GM19023 (cell line): Measurements from ENCODE around the gene PPP1R3F.

Experiments
- ATAC-seq: cut with Tn5 transposase; IDR thresholded peaks from one replicate; pipeline ENCODE4 v1.9.1; 2021; ENCODE audit warnings: mild to moderate bottlenecking, moderate library complexity; ENCODE audit not compliant: unreplicated experiment

PPP1R3F gene, protein sequence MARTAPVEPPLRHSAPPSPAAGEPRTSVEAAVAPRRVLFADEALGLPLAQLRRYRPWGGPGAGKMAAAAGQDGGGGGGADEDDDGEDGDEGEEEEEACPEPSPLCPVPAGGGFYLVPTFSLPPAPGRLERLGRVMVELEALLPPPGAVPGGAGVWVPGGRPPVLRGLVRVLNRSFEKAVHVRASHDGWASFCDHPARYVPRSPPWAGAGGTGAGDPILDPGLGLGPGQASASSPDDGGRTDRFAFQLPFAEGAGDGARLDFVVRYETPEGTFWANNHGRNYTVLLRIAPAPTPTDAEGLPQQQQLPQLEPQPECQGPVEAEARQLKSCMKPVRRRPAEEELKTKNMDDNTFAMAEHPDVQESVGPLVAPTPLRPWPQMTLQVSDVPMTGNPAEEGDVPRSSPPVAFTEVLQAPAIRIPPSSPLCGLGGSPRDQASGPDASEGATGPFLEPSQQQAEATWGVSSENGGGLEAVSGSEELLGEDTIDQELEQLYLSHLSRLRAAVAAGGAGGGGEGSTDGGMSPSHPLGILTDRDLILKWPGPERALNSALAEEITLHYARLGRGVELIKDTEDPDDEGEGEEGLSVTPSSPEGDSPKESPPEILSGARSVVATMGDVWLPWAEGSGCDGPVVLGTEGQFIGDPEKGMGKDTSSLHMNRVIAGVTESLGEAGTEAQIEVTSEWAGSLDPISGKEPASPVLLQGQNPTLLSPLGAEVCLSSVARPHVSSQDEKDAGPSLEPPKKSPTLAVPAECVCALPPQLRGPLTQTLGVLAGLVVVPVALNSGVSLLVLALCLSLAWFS

DNA sequence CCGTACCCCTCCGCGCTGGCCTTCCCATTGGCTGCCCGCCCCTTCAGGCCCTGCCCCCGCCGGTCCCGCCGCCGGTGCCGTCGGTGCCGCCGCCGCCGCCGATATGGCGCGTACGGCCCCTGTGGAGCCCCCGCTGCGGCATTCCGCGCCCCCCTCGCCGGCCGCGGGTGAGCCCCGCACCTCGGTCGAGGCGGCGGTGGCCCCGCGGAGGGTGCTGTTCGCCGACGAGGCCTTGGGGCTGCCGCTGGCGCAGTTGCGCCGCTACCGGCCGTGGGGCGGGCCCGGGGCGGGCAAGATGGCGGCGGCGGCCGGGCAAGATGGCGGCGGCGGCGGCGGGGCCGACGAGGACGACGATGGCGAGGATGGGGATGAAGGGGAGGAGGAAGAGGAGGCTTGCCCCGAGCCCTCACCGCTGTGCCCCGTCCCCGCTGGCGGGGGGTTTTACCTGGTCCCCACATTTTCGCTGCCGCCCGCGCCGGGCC lies at the start of gene PPP1R3F:
Gene PPP1R3F, plus strand, starts transcription at position 27 of the 482 bp plus-strand sequence. Its CDS starts 77 bp downstream, at position 104.
- peak; percentile 17 for ATAC-seq

DNA sequence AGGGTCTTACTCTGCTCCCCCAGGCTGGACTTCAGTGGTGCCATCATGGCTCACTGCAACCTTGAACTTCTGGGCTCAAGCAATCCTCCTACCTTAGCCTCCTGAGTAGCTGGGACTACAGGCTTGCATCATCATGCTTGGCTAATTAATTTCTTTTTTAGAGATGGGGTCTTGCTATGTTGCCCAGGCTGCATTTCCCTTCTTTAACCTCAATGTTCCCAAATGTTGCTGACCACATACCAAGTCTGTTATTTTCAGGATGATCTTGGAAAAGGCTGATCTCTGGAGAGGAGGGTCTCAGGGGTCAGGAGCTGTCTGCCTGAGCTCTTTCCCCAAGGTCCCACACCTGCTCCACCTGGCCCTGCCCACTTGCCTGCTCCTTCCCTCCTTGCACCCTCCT lies 49.5 kb upstream of the PPP1R3F start:
- no peak for ATAC-seq

DNA sequence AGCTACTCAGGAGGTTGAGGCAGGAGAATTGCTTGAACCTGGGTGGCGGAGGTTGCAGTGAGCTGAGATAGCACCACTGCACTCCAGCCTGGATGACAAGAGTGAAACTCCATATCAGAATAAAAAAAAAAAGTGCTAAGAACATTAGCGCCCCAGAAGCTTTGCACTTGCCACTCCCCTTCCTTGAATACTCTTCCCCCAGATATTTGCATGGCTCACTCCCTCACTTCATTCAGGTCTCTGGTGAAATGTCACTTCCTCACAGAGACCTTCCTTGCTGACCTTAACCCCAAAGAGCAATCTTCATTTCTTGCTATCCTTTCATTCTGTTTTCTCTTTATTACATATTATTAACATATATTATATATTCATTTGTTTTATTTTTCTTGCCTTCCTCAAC lies 47.7 kb upstream of the PPP1R3F start:
- no peak for ATAC-seq

DNA sequence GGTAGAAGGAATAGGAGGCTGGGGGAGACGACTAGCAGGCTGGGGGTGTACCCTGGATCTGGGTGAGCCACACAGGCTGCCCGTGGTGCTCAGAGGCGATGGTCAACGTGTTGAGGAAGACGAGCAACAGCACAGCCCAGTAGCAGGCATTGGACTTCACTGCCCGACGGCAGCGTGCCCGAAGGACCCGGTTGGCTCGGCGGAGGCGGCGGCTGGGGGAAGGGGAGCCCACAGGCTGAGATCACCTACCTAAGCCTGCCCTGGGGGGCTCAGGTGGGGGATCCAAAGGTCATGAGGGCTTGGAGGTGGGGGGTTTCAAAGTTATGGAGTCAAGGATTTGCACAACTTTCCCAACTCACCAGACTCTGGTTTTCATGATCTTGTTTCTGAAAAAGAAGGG lies 43.7 kb upstream of the PPP1R3F start:
- ATAC-seq = no peak

DNA sequence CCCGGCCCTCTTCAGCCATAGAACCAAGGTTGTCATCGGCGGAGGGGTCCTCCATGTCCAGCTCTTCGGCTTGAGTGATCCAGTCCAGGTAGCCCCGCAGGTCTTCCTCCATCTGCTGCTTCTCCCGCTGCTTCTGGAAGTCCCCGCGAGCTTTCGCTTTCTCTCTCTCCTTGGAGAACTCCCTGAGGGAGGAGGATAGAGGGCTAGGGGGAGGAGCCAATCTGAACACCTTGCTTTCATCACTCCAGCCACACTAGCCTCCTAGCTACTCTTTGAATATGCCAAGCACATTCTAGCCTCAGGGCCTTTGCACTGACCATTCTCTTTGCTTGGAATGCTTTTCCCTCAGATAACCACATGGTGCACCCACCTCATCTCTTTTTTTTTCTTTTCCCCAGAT lies 42.6 kb upstream of the PPP1R3F start:
- ATAC-seq = no peak

DNA sequence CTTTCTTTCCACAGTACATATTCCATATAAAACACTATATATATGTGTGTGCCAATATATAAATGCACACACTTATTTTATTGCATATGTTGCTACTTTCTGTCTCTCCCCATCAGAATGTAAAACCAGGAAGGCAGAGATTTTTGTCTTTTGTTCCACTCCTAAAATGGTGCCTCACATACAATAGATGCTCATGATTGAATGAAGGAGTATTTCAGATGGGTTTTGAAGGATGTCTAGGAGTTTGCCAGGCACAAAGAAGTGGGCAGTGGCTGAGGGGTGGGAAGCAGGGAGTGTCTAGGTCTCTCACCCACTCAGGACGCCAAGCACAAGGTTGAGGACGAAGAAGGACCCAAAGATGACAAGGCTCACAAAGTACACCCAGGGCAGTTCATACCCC lies 41.9 kb upstream of the PPP1R3F start:
- ATAC-seq = no peak

DNA sequence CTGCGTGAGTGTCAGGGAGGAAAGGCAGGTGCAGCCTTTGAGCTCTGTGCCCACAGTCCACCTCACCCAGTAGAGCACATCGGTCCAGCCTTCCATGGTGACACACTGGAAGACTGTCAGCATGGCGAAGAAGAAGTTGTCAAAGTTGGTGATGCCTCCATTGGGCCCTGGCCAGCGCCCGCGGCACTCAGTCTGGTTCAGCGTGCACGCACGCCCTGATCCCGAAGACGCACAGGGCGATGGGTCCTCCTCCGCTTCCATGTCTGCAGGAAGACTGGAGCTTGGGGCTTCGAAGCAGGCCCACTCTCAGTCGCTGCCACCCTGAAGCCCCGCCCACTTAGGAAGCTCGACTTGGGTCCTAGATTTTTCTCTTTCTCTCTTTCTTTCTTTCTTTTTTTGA lies 41.4 kb upstream of the PPP1R3F start:
- ATAC-seq = no peak

DNA sequence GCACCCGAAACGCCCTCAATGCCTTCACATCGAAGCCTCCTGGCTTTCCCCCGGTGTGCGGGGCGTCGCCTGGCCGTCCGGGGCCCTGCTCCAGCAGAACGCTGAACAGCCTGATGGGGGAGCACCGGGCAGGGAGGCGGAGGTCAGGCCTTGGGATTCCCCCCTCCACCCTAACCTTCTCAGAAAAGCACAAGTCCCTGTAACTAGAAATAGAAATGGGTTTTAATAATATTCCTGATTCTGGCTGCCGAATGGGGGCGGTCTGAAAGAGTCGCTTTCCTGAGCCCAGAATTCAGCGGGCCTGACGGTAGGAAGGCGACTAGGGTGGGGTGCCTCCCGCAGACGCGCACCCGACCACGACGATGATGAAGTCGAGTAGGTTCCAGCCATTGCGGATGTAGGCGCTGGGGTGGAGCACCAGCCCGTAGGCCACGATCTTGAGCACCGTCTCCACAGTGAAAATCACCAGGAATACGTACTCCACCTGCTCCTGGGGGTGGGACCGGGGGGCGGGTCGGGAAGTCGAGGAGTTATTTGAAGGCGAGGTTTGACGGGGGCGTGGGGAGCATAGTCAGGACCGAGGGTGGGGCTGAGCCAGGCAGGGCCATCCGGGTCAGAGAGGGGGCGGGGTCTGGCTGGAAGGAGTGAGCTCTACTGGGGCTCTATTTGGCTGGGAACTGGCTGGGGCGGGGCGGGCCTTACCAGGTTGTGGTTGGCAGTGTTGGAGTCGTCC lies 38.9 kb upstream of the PPP1R3F start:
- ATAC-seq = peak; percentile 57

DNA sequence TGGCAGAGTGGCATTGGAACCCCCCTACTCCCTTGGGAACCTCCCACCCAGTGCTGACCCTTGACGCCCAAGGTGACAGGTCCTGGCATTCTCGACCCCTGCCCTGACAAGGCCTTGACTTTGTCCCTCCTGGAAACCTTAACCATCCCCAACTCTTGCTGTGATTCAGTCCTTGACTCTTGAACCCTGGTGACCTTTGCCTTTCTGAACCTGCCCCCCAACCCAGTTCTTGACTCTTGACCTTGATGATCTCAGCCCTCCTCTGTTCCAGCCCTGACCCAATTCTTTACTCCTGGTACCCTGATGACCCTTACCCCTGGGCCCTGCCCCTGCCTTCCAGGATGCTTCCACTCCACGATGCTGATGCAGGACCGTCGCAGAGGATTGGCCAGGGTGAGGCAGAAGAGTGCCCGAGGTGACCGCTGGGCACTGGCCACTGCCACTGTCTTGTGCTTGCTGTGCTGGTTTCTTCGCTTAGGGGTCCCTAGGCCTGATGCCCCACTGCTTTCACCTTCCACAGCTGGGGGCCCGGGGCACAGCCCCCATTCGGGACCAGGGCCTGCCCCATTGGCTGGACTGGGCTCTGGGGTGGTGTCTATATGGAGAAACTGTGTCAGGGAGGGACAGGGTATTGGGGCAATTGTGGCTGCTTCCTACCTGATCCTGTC lies 38.1 kb upstream of the PPP1R3F start:
- ATAC-seq = no peak

DNA sequence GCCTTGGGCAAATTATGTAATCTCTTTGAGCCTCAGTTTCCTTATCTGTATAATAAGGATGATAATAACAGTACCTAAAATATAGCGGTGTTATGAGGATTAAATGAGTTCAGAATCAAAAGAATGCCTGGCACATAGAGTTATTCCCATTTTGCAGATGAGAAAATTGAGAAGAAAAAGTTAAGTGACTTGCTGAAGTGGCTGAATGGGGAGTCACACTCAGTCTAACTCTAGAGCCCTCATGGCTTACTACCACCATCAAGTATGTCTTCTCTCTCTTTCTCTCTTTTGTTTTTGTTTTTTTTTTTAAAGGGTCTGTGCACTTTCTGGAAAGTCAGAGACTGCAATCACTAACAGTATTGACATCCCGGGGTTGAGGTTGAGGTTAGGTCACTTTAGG lies 37.1 kb upstream of the PPP1R3F start:
- no peak for ATAC-seq

DNA sequence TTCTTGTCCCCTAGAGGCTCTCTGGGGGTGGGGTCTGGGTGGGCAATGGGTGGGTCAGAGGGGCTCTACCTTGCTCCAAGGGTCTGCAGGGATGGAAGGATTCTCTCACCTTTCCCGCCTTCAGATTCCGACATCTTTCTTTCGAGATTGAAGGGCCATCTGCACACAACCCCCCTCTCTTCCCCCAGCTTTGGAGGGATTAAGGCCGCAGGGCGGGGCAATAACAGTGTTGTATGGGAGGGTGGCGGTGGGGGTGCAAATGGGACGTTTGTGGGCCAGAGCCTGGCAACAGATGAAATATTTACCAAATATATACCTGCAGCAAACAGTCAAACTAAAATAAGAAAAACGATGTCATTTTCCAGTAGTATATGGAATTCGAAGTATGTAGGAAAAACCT lies 36.4 kb upstream of the PPP1R3F start, which contains the start of gene CACNA1F:
Gene CACNA1F, minus strand, starts transcription at position 165 of the 400 bp plus-strand sequence. Its CDS starts 31 bp downstream, at position 134.
- ATAC-seq = no peak

DNA sequence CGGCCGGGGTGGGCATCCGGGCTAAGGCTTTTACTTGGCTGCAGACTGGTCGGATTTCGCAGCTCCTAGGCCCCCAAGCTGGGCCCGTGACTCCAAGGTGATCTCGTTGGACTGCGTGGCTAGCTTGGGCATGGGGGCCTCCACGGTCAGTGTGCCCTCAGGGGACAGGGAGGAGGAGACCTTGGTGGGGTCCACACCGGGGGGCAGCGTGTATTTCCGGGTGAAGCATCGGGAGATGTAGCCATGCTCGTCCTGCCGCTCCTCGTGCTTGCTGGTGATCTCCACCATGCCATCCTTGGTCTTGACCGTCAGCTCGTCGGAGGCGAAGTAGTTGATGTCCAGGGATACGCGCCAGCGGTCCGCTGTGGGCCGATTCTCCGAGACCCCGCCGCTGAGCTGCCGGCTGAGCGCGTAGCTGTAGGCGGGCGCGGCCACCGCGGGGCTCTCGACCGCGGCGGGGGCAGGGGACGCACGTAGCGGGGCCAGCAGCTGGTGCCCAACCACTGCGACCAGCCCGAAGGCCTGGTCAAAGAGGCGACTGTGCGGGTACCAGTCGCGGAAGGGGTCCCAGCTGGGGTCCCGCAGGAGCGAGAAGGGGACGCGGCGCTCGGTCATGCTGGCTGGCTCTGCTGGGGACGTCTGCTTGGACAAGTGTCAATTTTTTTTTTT lies 35.6 kb upstream of the PPP1R3F start:
- no peak for ATAC-seq

DNA sequence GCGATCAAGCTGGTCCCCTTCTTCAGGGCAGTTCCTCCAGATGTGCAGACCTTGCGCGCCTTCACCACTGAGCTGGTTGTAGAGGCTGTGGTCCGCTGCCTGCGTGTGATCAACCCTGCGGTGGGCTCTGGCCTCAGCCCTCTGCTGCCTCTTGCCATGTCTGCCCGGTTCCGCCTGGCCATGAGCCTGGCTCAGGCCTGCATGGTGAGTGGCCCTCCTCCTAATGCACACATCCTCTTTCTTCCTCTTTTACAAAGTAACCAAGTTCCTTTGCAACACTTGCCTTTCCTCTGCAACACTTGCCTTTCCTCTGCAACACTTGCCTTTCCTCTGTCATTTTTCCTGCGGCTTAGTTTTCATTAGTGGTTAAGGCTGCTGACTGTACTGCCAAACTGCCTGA lies 32.5 kb upstream of the PPP1R3F start:
- ATAC-seq = no peak

DNA sequence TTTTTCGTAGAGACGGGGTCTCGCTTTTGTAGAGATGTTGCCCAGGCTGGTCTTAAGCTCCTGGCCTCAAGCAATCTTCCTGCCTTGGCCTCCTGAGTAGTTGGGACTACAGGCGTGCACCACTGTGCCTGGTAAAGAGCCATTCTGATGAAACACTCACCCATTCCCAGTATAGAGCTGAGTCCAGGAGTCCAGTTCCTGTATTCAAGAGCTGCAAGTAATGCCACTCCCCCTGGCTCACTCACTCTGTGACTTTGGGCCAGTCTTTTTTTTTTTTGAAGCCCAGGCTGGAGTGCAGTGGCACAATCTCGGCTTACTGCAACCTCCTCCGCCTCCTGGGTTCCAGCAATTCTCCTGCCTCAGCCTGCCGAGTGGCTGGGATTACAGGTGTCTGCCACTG lies 30.9 kb upstream of the PPP1R3F start:
- no peak for ATAC-seq

DNA sequence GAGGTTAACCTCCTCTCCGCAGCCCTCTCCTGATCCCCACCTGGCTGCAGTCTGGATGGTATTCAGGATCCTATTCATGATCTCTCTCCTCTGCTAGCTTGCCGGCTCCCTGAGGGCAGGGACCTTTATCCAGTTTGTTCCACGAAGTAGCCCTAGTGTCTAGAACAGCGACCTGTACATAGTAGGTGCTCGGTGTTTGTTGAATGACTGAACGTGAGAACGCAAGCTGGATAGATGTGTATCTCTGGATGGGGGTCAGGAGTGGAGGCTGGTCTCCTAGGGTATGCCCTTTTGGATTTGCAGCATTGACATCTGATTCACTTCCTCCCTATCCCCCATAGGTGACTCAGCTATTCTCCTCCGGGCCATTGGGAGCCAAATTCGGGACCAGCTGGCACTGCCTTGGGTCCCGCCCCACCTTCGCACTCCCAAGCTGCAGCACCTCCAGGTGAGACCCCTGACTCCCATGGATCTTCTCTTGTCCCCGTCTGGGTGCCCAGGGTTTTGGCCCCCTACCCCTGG lies 27.0 kb upstream of the PPP1R3F start:
- ATAC-seq = no peak

DNA sequence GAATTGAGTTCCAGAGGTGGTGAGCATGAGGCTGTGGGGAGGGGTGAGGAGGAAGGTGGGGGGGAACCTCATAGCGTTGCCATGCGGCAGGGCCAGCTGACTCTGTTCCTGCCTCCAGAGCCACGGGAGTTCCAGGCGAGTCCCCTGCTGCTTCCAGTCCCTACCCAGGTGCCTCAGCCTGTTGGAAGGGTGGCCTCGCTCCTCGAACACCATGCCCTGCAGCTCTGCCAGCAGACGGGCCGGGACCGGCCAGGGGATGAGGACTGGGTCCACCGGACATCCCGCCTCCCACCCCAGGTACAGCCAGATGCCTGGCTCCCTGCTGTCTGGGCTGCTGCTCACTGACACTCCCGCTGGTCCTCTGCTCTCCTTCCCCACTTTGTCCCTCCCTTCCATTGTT lies 26.4 kb upstream of the PPP1R3F start:
- no peak for ATAC-seq

DNA sequence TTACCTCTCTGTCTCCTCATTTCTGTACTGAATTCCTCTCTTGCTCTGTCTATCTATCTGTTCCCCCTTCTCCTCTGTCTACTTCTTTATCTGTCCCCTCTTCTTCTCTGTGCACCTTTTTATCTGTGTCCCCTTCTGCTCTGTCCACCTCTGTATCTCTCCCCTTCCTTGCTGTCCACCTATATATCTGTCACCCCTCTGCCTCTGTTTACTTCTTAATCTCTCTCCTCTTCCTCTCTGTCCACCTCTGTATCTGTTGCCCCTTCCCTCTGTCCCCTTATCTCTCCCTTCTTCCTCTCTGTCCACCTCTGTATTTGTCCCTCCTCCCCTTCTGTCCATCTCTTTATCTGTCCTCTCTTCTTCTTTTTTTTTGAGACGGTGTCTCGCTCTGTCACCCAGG lies 25.4 kb upstream of the PPP1R3F start:
- ATAC-seq = no peak

DNA sequence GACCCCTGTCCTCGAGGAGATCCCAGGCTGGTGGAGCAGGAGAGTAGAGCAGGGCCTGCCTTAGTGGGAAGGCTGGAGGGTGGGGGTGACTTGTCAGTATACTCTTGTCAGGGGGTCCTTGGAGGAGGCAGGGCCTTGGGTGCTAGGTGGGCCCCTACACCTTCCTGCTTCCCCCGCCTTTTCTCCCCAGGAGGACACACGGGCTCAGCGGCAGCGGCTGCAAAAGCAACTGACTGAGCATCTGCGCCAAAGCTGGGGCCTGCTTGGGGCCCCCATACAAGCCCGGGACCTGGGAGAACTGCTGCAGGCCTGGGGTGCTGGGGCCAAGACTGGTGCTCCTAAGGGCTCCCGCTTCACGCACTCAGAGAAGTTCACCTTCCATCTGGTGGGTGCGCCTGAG lies 23.1 kb upstream of the PPP1R3F start:
- ATAC-seq = no peak

DNA sequence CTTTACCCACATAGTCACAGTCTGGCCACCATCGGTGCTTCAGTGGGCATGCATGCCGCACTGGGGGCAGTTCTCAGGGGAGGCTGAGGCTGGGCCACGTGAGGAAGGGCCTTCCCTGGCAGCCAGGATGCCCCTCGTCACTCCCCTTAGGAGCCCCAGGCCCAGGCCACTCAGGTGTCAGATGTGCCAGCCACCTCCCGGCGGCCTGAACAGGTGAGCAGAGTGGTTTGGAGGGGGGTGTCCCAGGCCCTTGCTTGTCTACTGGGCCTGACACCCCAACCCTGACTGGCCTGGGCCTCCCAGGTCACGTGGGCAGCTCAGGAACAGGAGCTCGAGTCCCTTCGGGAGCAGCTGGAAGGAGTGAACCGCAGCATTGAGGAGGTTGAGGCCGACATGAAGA lies 22.2 kb upstream of the PPP1R3F start:
- no peak for ATAC-seq
